Occipital lobe (tissue), 2 donors: ENCODE data around the gene RASL11B. TPM values are rescaled to one million over a fixed set of nuclear protein-coding genes. Genes with fewer than 3 reads are reported as not detected.

Source experiments
- DNase-seq: peaks from one replicate; lab custom pipeline; 2025; lab: John Stamatoyannopoulos, UW
- total RNA-seq: library from RNA; depleted of rRNA; stranded (reverse); fragments of >200 nt; gene quantifications from one replicate; pipeline ENCODE4 v1.2.3, GENCODE V29; 2014

Gene RASL11B
- total RNA-seq, 1 donor from 2014 or later, result 31.7 TPM

GRCh38 chr4:52912608-52913007, 50.5 kb downstream of the RASL11B start:
- no peak for DNase-seq

- DNase-seq, result no peak
Measured at GRCh38 chr4:52914051-52914605, 52.0 kb downstream of the RASL11B start.

GRCh38 chr4:52915191-52915590, 53.1 kb downstream of the RASL11B start:
- no peak for DNase-seq

- DNase-seq, result no peak
Measured at GRCh38 chr4:52915730-52916300, 53.7 kb downstream of the RASL11B start.

Other genes with a start within 250 kb of the RASL11B start
- gene USP46, start 203.0 kb upstream of the RASL11B start, total RNA-seq, result 86.7 TPM
- gene ERVMER34-1, start 110.9 kb upstream of the RASL11B start, total RNA-seq, result 1.9 TPM